Thyroid gland (tissue), 4 donors: Measurements from ENCODE around the gene ATXN1.

ENCODE experiments used
- POLR2A ChIP-seq, 2 donors: fragments of 450-650 bp; IDR thresholded peaks; one replicate each; pipeline ENCODE4 v1.6.1; 2017; ENCODE audit warnings: antibody characterized with exemption in 2 of 2, mild to moderate bottlenecking in 2 of 2, moderate library complexity in 1 of 2
- TF ChIP-seq, protein P1 (sequence below), 6 experiments: fragments of 200-600 bp in 3 of 6; fragments of 450-650 bp in 3 of 6; sonication (generic) in 3 of 6; IDR thresholded peaks; one replicate each; pipeline ENCODE4 v1.5.1; 2016 to 2019; ENCODE audit warnings: antibody characterized with exemption in 6 of 6, mild to moderate bottlenecking in 2 of 6, inconsistent platforms in 1 of 6, moderate library complexity in 1 of 6

DNA sequence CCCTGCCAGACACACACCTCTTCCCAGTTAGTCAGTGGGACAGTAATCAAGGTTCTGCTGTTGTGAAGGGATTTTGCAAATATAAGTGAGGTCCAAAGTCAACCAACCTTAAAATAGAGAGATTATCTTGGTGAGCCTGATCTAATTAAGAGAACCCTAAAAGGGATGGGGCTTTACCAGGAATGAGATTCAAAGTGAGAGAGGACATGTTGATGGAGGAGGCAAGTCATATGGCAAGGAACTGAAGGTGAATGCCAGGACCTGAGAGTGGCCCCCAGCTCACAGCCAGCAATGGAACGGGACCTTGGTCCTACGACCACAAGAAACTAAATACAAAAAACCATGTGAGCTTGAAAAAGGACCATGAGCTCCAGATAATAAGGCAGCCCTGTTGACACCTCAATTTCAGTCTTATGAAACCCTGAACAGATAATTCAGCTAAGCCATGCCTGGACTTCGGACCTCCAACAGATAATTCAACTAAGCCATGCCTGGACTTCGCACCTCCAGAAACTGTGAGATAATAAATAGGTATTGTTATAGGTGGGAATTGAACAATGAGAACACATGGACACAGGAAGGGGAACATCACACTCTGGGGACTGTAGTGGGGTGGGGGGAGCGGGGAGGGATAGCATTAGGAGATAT, 269.5 kb downstream of the ATXN1 start:
- TF ChIP-seq, protein P1, sequence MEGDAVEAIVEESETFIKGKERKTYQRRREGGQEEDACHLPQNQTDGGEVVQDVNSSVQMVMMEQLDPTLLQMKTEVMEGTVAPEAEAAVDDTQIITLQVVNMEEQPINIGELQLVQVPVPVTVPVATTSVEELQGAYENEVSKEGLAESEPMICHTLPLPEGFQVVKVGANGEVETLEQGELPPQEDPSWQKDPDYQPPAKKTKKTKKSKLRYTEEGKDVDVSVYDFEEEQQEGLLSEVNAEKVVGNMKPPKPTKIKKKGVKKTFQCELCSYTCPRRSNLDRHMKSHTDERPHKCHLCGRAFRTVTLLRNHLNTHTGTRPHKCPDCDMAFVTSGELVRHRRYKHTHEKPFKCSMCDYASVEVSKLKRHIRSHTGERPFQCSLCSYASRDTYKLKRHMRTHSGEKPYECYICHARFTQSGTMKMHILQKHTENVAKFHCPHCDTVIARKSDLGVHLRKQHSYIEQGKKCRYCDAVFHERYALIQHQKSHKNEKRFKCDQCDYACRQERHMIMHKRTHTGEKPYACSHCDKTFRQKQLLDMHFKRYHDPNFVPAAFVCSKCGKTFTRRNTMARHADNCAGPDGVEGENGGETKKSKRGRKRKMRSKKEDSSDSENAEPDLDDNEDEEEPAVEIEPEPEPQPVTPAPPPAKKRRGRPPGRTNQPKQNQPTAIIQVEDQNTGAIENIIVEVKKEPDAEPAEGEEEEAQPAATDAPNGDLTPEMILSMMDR (IDR thresholded peaks at IDR 0.05): no peak
- no peak for TF ChIP-seq POLR2A (IDR thresholded peaks at IDR 0.05)
